Body of pancreas (tissue), 4 donors: ENCODE measurements around the gene GNAT2. TPM values are rescaled to one million over a fixed set of nuclear protein-coding genes. Genes with fewer than 3 reads are reported as not detected.
"Not testable (repeated sequence)": the region's sequence is repeated elsewhere in the genome, so short reads cannot be mapped to it uniquely, and the experiment has no call there.

Source experiments
- ATAC-seq: fragments of 150-250 bp; one replicate; pipeline ENCODE4 v1.9.1; 2016
- DNase-seq, 4 donors: peaks; one replicate each; pipeline ENCODE4 v3.0.0-alpha.2; 2019
- H3K27ac ChIP-seq, 4 donors: fragments of 200-600 bp; sonication (generic); 1 replicate in 3 of 4; 2 replicates in 1 of 4; pipeline versions ENCODE4 v1.5.1 to v1.6.1; 2016 to 2019; ENCODE audit warnings: mild to moderate bottlenecking in 1 of 4, mixed read lengths in 1 of 4, moderate library complexity in 1 of 4
- H3K27me3 ChIP-seq, 2 donors: fragments of 200-600 bp; sonication (generic); one replicate each; pipeline ENCODE4 v1.6.0; 2016; ENCODE audit warnings: mild to moderate bottlenecking in 1 of 2
- H3K36me3 ChIP-seq, 2 donors: fragments of 200-600 bp; sonication (generic); replicated peaks in 1 of 2; 2 replicates each; pipeline ENCODE4 v1.5.1; 2016; ENCODE audit warnings: low read depth in 2 of 2; ENCODE audit not compliant: insufficient read depth in 1 of 2
- H3K4me1 ChIP-seq: fragments of 200-600 bp; sonication (generic); one replicate; pipeline ENCODE4 v1.6.0; 2016
- H3K4me3 ChIP-seq, 2 donors: fragments of 200-600 bp; sonication (generic); 1 replicate in 1 of 2; 2 replicates in 1 of 2; pipeline ENCODE4 v1.5.1; 2016 to 2019
- H3K9me3 ChIP-seq, 3 donors: fragments of 200-600 bp; sonication (generic); 1 replicate in 2 of 3; 2 replicates in 1 of 3; pipeline ENCODE4 v1.5.1; 2016
- CTCF ChIP-seq, 7 experiments: fragments of 450-650 bp in 4 of 7; fragments of 200-600 bp in 3 of 7; sonication (generic) in 3 of 7; IDR thresholded peaks; one replicate each; pipeline ENCODE4 v1.5.1; 2016 to 2019; ENCODE audit warnings: antibody characterized with exemption in 7 of 7
- POLR2A ChIP-seq, 3 donors: fragments of 450-650 bp; IDR thresholded peaks; one replicate each; pipeline ENCODE4 v1.6.1; 2016; ENCODE audit warnings: antibody characterized with exemption in 3 of 3, mild to moderate bottlenecking in 2 of 3
- WGBS, 2 donors: methylation state at CpG; one replicate each; pipeline ENCODE4 v1.1.5; 2017; 5-methylcytosine and 5-hydroxymethylcytosine counted together
- intact Hi-C: fragments of 100-400 bp; cut with DNase I; formaldehyde crosslinking; loops from one replicate; pipeline ENCODE4 v1.15.1; 2023
- total RNA-seq, 2 donors: library from RNA; depleted of rRNA; stranded (reverse); fragments of >200 nt; gene quantifications; one replicate each; pipeline ENCODE4 v1.1.0, GENCODE V29; 2016

The GNAT2 gene
- total RNA-seq, 2 donors from 2014 or later = not detected

- Histone ChIP-seq H3K27me3 (no peaks in the 10 kb centered on the region), H3K9me3 (no peaks in the 10 kb centered on the region), H3K4me1 (peaks cover 36% of the 10 kb centered on the region), H3K27ac (no peak overlapping the region), H3K4me3 (no peak overlapping the region), H3K36me3 (no peaks in the 10 kb centered on the region)
- ATAC-seq (no peak), DNase-seq (no peak)
- TF ChIP-seq CTCF (IDR thresholded peaks at IDR 0.05) (no peak), POLR2A (IDR thresholded peaks at IDR 0.05) (no peak)
- intact Hi-C loops = no loop called here
- WGBS, 2 donors = 78 to 85% methylated on average over 2 of the region's 2 CpGs
These were observed 42.0 kb upstream of the GNAT2 start for GRCh38 chr1:109661391-109661790.

GRCh38 chr1:109660691-109661026 lies 41.2 kb upstream of the GNAT2 start:
- ATAC-seq, H3K36me3 ChIP-seq, DNase-seq, H3K9me3 ChIP-seq, intact Hi-C loops, H3K27me3 ChIP-seq, H3K4me3 ChIP-seq: not testable (repeated sequence)
- 38 to 74% methylated on average over 3 to 4 of the region's 4 CpGs for WGBS, 2 donors
- H3K27ac ChIP-seq = peak overlapping the region; percentile 27 to 83 (median 72)
- H3K4me1 ChIP-seq = peaks cover 36% of the 10 kb centered on the region

GRCh38 chr1:109659997-109660690 lies 40.7 kb upstream of the GNAT2 start:
- Histone ChIP-seq H3K4me1 (peaks cover 40% of the 10 kb centered on the region), H3K9me3 (no peaks in the 10 kb centered on the region), H3K27me3 (no peaks in the 10 kb centered on the region), H3K4me3 (no peak overlapping the region), H3K27ac (peak overlapping the region; percentile 27 to 83 (median 72)), H3K36me3 (no peaks in the 10 kb centered on the region)
- TF ChIP-seq CTCF (IDR thresholded peaks at IDR 0.05) = no peak
- TF ChIP-seq POLR2A (IDR thresholded peaks at IDR 0.05) = no peak
- DNase-seq (peak; percentile 62 to 82 (median 76)), ATAC-seq (peak; percentile 40)
- intact Hi-C loops = no loop called here
- 12 to 18% methylated on average over 5 of the region's 5 CpGs for WGBS, 2 donors

DNA sequence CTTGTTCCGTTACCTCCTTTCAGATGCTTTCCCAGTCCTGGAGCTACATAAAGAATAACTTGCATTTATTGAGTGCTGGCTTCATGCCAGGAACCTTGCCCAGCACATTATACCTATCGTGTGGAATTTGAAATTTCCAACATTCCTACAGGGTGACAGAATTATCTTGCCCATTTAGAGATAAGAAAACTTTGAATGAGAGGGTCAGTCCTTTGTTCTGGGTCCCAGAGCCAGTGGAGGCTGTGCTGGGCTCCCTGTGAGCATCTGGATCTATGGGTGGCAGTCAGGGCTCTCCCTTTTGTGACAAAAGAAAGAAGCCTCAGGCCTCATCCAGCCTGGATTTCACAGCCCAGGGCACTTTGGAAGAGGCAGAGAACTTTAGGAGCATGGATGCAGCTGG lies 39.7 kb upstream of the GNAT2 start:
- DNase-seq (peak; percentile 45 to 58 (median 56)), ATAC-seq (peak; percentile 66)
- intact Hi-C loops = no loop called here
- Histone ChIP-seq H3K4me1 (peaks cover 44% of the 10 kb centered on the region), H3K27ac (peak overlapping the region; percentile 45 to 83 (median 72)), H3K27me3 (no peaks in the 10 kb centered on the region), H3K4me3 (no peak overlapping the region), H3K9me3 (no peaks in the 10 kb centered on the region), H3K36me3 (no peaks in the 10 kb centered on the region)
- WGBS, 2 donors = 29 to 44% methylated on average over 2 of the region's 2 CpGs
- TF ChIP-seq POLR2A (IDR thresholded peaks at IDR 0.05) = peak in 2 of 3 donors; percentile 32 to 52
- peak in 1 of 7 experiments; percentile 1 for TF ChIP-seq CTCF (IDR thresholded peaks at IDR 0.05)

DNA sequence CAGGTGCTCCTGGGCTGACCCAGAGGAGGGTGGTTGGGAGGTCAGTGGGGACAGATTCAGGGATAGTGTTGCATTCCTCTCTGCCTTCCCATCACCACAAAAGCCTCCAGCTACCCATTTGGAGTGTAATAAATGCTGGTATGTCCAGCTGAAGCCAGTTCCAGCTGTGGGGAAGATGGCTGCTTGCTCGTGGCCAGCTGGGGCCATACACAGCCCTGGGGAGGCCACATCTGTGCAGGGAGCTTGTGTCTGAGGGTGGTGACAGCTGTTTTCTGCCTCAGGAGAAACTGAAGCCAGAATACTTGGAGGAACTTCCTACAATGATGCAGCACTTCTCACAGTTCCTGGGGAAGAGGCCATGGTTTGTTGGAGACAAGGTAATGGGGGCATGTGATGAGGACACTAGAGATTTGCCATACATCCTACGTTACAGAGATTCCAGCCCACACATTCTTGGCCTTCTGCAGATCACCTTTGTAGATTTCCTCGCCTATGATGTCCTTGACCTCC lies 39.2 kb upstream of the GNAT2 start:
- H3K36me3 ChIP-seq = no peaks in the 10 kb centered on the region
- intact Hi-C loops = no loop called here

More for the DNA sequence above, 39.2 kb upstream of the GNAT2 start:
- DNase-seq = no peak
- H3K27me3 ChIP-seq = no peaks in the 10 kb centered on the region
- peaks cover 44% of the 10 kb centered on the region for H3K4me1 ChIP-seq
- peak overlapping the region; percentile 45 to 83 (median 67) for H3K27ac ChIP-seq
- TF ChIP-seq POLR2A (IDR thresholded peaks at IDR 0.05) (no peak), CTCF (IDR thresholded peaks at IDR 0.05) (no peak)
- ATAC-seq = no peak
- no peak overlapping the region for H3K4me3 ChIP-seq
- H3K9me3 ChIP-seq = no peaks in the 10 kb centered on the region
- WGBS, 2 donors = 20 to 40% methylated on average over 3 of the region's 3 CpGs
